SW480 (cell line): ENCODE results near the gene CFAP251.
"Not testable (repeated sequence)": the region's sequence is repeated elsewhere in the genome, so short reads cannot be mapped to it uniquely, and the experiment has no call there.

Experiments
- DNase-seq: peaks from one replicate; pipeline ENCODE4 v3.0.0-alpha.2; 2016; ENCODE audit warnings: low spot score

Gene CFAP251

GRCh38 chr12:121917950-121918678 lies at the start of gene CFAP251:
Gene CFAP251, plus strand, starts transcription at chr12:121918592. Its CDS starts 2,714 bp downstream, at chr12:121921306.
- DNase-seq: peak; percentile 92

- not testable (repeated sequence) for DNase-seq
These were observed 49.2 kb upstream of the CFAP251 start for GRCh38 chr12:121869229-121869628.

GRCh38 chr12:121871467-121871866 lies 46.9 kb upstream of the CFAP251 start:
- no peak for DNase-seq

- DNase-seq: peak; percentile 6
These were observed 45.7 kb upstream of the CFAP251 start for GRCh38 chr12:121872546-121873215.

GRCh38 chr12:121873216-121873569 lies 45.2 kb upstream of the CFAP251 start:
- DNase-seq: no peak

GRCh38 chr12:121874071-121874470 lies 44.3 kb upstream of the CFAP251 start:
- no peak for DNase-seq

GRCh38 chr12:121875582-121875981 lies 42.8 kb upstream of the CFAP251 start:
- DNase-seq: no peak

- not testable (repeated sequence) for DNase-seq
These were observed 42.3 kb upstream of the CFAP251 start for GRCh38 chr12:121876080-121876447.

- DNase-seq: peak; percentile 12
These were observed 35.1 kb upstream of the CFAP251 start for GRCh38 chr12:121883315-121883660.

GRCh38 chr12:121885129-121885528 lies 33.3 kb upstream of the CFAP251 start:
- not testable (repeated sequence) for DNase-seq

GRCh38 chr12:121888083-121888477 lies 30.3 kb upstream of the CFAP251 start:
- no peak for DNase-seq

- peak; percentile 96 for DNase-seq
These were observed 29.7 kb upstream of the CFAP251 start, which contains the start of gene PSMD9 for GRCh38 chr12:121888478-121889273. Gene PSMD9, plus strand, starts transcription at chr12:121888790. Its CDS starts 67 bp downstream, at chr12:121888857.

- DNase-seq: no peak
These were observed 29.1 kb upstream of the CFAP251 start for GRCh38 chr12:121889274-121889624.

- not testable (repeated sequence) for DNase-seq
These were observed 28.7 kb upstream of the CFAP251 start for GRCh38 chr12:121889661-121890060.

GRCh38 chr12:121892673-121893561 lies 25.5 kb upstream of the CFAP251 start:
- no peak for DNase-seq

GRCh38 chr12:121893961-121894460 lies 24.4 kb upstream of the CFAP251 start:
- DNase-seq: peak; percentile 49

GRCh38 chr12:121894633-121895032 lies 23.8 kb upstream of the CFAP251 start:
- no peak for DNase-seq

GRCh38 chr12:121898287-121898686 lies 20.1 kb upstream of the CFAP251 start:
- DNase-seq: no peak

- DNase-seq: no peak
These were observed 18.8 kb upstream of the CFAP251 start for GRCh38 chr12:121899590-121899989.

GRCh38 chr12:121903202-121903601 lies 15.2 kb upstream of the CFAP251 start:
- no peak for DNase-seq

- peak; percentile 57 for DNase-seq
These were observed 12.6 kb upstream of the CFAP251 start for GRCh38 chr12:121905746-121906145.

GRCh38 chr12:121908702-121909101 lies 9.7 kb upstream of the CFAP251 start:
- peak; percentile 26 for DNase-seq
